HG03575 (cell line): Measurements from ENCODE around the gene LIPK.

Source experiments
- ATAC-seq: cut with Tn5 transposase; IDR thresholded peaks from one replicate; pipeline ENCODE4 v1.9.1; 2021; ENCODE audit not compliant: unreplicated experiment, insufficient number of reproducible peaks, low FRiP score; ENCODE audit errors: extremely low read depth

Gene LIPK

DNA sequence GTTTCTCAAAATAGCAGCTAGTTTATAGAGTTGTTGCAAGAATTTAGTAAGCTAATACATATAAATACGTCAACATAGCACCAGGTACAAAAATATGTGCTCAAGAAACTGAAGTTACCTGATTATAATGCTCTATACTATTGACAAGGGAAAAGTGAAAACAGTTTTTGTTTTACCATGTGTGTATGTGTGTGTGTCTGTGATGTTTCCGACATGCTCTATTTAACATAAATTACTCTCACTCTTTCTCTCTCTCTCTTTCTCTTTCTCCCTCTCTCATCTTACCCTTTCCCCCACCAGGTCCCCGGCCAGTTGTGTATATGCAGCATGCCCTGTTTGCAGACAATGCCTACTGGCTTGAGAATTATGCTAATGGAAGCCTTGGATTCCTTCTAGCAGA, 58.1 kb downstream of the LIPK start:
- ATAC-seq: no peak

DNA sequence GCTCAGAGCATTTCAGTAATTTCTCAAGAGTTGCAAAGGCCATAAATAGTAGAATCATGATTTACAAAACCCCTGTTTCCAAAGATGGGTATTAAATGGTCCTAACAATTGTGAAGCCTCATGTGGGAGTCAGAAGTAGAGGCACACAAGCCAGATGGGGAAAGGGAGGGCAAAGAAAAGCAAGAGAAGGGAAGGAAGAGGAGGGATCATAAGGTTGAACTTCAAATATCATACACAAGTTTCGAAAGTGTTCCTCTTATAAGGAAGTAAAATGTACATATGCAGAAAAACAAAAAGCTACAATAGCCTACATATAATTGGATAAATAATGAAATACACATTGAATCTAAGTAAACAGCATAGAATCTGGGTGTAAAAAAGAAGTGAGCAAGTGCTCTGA, 59.8 kb downstream of the LIPK start:
- no peak for ATAC-seq

DNA sequence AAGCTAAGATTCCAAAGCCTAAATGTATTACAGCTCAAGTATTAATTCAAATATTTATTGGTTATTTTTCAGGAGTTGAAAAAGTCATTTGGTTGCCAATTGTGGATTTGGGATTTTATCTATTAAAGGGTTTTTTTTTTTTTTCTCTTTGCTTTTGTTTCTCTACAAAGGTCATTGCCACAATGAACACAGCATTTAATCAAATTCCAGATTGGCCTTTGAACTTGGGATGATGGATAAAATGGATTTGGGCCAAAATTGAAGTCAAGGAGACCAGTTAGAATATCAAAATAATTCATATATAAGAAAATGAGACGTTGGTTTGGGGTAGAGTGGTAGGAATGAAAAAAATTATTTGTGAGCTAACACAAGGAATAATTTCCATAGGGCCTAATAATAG, 63.3 kb downstream of the LIPK start:
- no peak for ATAC-seq

DNA sequence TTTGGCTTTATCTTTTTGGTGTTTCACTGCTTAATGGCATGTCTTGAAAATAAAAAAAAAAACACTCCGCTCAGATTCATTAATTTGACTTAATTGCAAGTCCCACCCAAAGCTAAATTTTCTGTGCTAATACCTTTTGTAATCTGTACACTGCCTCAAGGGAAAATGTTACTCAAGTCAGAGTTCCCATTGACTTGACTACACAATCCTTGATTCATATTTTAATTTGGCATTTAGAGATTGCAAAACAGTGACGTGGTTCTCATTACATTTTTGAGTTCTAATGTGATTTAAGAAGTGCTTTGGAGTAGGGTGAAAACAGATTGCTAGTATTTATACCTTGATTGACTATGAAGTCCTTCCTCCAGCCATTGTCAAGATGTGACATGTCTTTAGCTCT, 75.2 kb downstream of the LIPK start:
- ATAC-seq: no peak

DNA sequence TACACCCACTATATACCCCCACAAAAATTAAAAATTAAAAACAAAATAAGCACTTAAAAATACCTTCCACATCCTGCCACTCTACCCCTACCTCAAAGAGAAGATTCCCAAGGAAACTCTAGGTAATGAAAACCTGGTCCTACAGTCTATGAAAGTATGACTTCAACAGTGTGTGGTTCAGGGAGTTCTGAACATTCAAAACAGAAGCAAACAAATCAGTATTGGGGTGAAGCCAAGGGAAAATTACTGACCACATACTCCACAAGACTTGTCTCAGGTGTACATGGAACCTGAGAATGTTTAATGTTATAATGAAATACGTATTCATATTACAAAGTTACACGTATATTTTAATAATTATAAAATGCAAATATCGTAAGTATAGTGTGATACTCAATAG, 76.2 kb downstream of the LIPK start:
- ATAC-seq: no peak

DNA sequence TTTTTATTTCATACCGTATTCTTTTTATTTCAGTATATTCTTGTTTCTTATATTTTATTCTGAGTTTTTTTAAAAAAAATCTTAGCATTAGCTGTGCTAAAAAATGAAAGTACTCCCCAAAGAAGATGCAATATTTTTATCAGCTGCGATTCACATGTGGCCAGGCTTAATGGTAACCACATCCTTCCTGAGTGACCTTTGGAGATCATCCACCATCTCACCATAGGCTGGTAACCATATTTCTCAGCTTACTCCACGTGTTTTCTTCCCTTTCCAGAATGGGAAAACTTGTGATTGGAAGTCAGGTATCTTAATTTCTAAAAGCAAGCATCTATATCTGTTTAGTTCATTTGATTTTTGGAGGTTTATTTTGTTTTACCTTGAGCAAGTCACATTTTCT, 77.7 kb downstream of the LIPK start:
- no peak for ATAC-seq

DNA sequence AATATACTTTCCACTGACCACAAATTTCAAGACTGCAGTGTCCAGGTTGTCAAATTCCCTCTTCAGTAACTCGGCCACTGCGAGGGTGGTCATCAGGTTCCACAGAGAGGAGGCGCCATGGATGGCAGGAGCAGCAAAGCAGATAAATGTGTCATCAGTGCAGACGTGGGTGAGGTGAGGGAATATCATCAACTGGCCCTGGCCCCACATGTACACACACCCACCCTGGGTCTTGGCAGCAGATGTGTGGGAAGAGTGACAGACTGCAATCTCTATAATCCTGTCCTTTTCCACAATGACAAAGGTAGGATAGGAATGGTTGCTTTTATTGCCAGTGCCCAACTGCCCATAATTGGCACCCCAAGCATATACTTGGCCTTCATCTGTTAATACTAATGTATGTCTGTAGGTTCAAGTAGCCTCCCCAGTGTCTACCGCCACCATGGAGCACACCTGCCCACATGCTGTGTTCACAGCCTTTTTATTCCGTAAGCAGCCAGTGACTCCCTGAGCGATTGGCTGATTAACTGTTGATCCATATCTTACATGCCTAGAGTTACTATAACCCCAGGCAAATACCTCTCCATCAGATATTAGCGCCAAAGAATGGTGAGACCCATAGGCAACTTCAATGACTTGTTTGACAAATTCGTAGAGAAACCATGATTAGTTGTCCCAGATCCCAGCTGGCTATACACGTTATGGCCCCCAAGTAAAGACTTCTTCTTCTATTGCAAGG, 80.2 kb downstream of the LIPK start:
- no peak for ATAC-seq

DNA sequence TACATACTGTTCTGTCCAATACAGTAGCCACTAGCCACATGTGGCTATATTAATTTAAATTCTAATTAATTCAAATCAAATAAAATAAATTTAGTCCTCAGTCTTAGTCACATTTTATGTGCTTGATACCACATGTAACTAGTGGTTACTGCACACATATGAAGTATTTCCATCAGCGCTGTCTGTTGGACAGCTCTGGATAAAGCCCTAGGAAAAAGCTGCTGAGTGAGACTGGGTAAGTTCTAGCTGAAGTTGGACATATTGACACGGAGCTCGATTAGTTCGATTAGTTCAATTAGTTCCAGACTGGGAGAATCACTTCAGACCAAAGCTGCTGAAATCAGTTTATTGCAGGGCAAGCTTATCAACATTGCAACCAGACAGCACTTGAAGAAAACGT, 81.4 kb downstream of the LIPK start:
- no peak for ATAC-seq

DNA sequence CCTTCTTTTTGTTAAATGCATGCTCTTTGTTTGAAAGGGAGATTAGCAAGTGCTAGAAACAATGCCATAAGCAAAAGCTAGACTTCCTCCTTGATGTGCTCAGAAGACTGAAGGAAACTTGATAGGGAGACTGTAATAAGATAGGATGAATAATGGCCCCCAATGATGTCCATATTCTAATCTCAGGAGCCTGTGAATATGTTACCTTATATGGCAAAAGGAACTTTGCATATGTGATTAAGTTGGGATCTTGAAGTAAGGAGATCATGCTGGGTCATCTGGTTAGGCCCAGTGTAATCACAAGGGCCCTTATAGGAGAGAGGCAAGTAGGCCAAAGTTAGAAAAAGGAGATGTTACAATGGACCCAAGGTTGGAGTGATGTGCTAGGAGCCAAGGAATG, 82.9 kb downstream of the LIPK start:
- ATAC-seq: no peak

DNA sequence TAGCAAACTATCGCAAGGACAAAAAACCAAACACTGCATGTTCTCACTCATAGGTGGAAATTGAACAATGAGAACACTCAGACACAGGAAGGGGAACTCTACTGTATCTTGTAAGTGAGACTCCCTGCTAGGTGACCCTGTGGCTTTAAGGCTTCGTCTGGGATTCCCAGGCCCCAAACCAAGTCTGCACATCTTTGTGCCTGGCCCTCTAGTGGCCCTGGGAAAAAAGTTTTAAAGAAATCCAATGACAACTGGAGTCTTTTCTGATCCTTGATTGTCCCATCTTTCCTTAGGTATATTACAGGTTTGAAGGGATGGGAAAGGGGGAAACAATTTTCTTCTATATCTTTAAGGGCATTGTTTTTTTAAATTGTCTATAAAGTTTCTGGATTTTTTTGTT, 85.9 kb downstream of the LIPK start:
- no peak for ATAC-seq

DNA sequence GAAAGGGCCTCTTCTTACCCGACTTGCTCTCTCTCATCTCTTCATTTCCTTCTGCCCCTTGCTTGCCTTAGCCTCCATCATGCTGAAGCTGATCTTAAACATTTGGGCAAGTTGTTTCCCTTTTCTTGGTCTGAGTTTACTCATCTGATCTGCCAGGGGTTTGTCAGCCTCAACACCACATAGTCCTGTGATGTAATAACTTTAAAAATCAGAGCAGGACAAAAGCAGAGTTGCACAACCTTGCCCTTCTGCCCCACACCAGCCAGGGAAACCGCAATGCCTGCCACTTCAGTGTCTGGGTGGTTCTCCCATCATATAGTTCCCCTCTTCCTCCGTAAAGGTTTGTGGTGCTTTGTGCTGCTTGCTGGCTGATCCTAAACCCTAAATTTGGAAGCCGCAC, 86.6 kb downstream of the LIPK start:
- no peak for ATAC-seq

DNA sequence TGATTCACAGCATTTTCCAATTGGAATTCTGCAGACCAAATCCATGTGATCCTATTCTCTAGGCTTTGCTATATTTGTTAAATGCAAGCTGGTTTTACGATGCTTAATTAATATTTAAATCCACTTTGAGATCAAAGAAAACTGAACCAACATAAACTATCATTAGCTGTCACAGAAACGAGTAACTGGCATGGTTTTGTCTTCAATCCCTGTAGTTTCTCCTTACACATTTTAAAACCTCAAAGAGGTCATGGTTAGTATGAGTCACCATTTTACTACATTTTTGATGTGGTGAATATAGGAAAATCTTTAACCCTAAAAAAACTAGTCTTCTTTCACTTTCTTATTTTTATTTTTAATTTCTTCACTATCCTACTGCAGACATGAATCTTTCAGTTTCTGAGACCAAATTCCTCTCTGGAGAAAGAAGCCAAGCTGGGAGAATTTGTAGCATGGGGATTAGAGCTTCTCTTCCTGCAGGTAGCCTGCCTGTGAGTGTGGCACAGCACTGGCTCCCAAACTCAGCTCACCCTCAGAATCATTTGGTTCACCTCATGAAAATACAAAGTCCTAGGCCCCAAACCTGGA, 87.8 kb downstream of the LIPK start:
- no peak for ATAC-seq

DNA sequence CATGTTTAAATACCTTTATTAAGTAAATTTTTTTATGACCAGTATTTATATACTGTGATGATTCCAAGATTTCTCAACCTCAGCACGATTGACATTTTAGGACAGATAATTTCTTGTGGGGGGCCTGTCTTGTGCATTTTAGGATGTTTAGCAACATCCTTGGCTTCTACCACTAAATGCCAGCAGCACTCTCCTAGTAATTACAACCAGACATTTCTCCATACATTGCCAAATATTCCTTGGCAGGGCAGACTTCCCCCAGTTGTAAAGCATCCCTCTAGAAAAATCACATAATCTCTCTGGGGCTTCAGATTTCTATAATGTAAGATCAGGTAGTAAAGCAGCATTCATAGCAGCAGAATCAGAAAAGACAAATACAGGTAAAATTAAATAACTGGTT, 88.7 kb downstream of the LIPK start:
- ATAC-seq: no peak

DNA sequence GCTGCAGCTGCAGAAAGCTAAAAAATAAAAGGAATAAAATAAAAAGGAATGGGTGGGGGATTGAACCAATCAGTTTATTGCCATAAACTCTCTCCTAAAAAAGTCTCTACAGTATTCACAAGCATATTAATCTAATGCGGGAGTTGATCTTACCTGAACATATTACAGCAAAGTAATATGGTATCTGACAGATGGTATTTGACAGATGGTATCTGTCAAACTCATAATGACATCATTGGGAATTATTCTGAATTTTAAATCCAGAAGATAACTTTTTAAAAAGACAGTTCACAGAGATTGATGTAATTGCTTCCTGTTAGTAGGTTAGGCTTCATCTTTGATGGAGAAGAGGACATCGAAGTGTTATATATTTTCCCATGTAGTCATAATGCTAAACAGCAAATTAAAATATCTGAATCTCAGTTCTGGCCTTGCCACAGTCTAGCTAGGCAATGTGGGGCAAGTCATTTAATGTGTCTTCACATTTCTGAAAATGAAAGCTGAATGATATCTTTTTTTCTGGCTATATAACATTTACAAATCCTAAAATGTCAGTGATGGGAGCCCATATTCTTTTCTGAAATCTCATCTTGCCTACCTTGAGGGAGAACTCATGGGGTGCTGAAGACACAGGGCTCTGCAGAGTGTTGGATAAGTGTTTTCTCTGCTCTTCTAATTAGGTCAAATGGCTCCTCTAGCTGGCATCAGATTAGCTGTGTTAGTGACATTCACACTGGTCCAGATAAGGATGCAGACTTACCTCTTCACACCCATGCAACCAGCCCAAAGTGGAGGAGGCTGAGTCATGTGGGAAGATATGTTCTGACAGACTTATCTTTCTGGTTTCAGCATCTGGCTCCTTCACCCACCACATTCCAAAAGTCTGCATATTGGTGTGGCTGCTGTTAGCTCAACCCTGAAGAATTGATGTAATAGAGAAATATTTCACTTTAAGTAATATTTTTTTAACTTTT, 94.4 kb downstream of the LIPK start:
- ATAC-seq: no peak
